Transverse colon (tissue), 4 donors: ENCODE data around the gene PDE2A. TPM values are rescaled to one million over a fixed set of nuclear protein-coding genes. Genes with fewer than 3 reads are reported as not detected.

Source experiments
- DNase-seq: peaks from one replicate; pipeline ENCODE4 v3.0.0-alpha.2; 2019
- H3K27ac ChIP-seq, 4 donors: fragments of 200-600 bp; sonication (generic); 2 replicates each; pipeline ENCODE4 v1.5.1; 2016 to 2018; ENCODE audit warnings: inconsistent platforms in 4 of 4
- H3K27me3 ChIP-seq: fragments of 200-600 bp; sonication (generic); 2 replicates; pipeline ENCODE4 v1.5.1; 2017; ENCODE audit warnings: inconsistent platforms
- H3K36me3 ChIP-seq, 4 donors: fragments of 200-600 bp; sonication (generic); 2 replicates each; pipeline ENCODE4 v1.5.1; 2017 to 2019; ENCODE audit warnings: inconsistent platforms in 4 of 4
- H3K4me1 ChIP-seq, 4 donors: fragments of 200-600 bp; sonication (generic); 2 replicates each; pipeline ENCODE4 v1.5.1; 2017 to 2020; ENCODE audit warnings: inconsistent platforms in 4 of 4
- H3K4me3 ChIP-seq, 4 donors: fragments of 200-600 bp; sonication (generic); 1 replicate in 1 of 4; 2 replicates in 3 of 4; pipeline versions ENCODE4 v1.5.1 to v1.6.1; 2017 to 2019; ENCODE audit warnings: inconsistent platforms in 4 of 4
- H3K9me3 ChIP-seq, 2 donors: fragments of 200-600 bp; sonication (generic); 2 replicates each; pipeline ENCODE4 v1.5.1; 2017 to 2019; ENCODE audit warnings: inconsistent platforms in 2 of 2
- CTCF ChIP-seq, 5 experiments: fragments of 200-600 bp in 3 of 5; fragments of 450-650 bp in 2 of 5; sonication (generic) in 3 of 5; IDR thresholded peaks; 1 replicate in 2 of 5; 2 replicates in 3 of 5; pipeline ENCODE4 v1.5.1; 2016 to 2017; ENCODE audit warnings: antibody characterized with exemption in 5 of 5, inconsistent platforms in 3 of 5, mild to moderate bottlenecking in 2 of 5, moderate library complexity in 1 of 5
- EP300 ChIP-seq: sonication (generic); formaldehyde crosslinking; IDR thresholded peaks from one replicate; pipeline ENCODE4 v1.6.1; 2017; ENCODE audit warnings: antibody characterized with exemption, low read depth
- POLR2A ChIP-seq: fragments of 450-650 bp; IDR thresholded peaks from one replicate; pipeline ENCODE4 v1.6.1; 2016; ENCODE audit warnings: antibody characterized with exemption, mild to moderate bottlenecking, moderate library complexity
- POLR2AphosphoS5 ChIP-seq, 3 donors: sonication (generic); formaldehyde crosslinking; IDR thresholded peaks; one replicate each; pipeline ENCODE4 v1.6.1; 2016; ENCODE audit warnings: antibody characterized with exemption in 3 of 3
- WGBS, 2 donors: methylation state at CpG; one replicate each; pipeline ENCODE4 v1.1.5; 2018; ENCODE audit warnings: low coverage in 1 of 2; 5-methylcytosine and 5-hydroxymethylcytosine counted together
- in situ Hi-C, 4 donors: fragments of 200-750 bp; cut with MboI; loops; one replicate each; pipeline versions ENCODE4 v1.15.0 to v1.15.1; 2017; ENCODE audit warnings: low sequenced_read_pairs in 3 of 4, low pct_ligation_motif_present in 1 of 4, low pct_unique_long_range_greater_than_20kb in 1 of 4
- intact Hi-C: fragments of 100-400 bp; cut with DNase I; formaldehyde crosslinking; loops from one replicate; pipeline ENCODE4 v1.15.1; 2023; ENCODE audit warnings: low total_unique reads
- total RNA-seq, 4 donors: library from RNA; depleted of rRNA; stranded (reverse); fragments of >200 nt; gene quantifications; one replicate each; pipeline ENCODE4 v1.1.0, GENCODE V29; 2016

Gene PDE2A
- total RNA-seq, 4 donors from 2014 or later: 6.6 to 41.9 (median 17.1) TPM

GRCh38 chr11:72652133-72652532 lies 22.1 kb downstream of the PDE2A start:
- H3K4me3 ChIP-seq: no peak overlapping the region
- TF ChIP-seq POLR2A: no peak
- TF ChIP-seq CTCF (IDR thresholded peaks at IDR 0.05): no peak
- no peak for TF ChIP-seq EP300
- TF ChIP-seq POLR2AphosphoS5 (IDR thresholded peaks at IDR 0.05): no peak
- no peaks in the 10 kb centered on the region for H3K36me3 ChIP-seq
- peaks cover 6% of the 10 kb centered on the region for H3K27me3 ChIP-seq
- in situ Hi-C loops (loop anchor here in 3 of 4 donors (25.0 kb wide), 2 partner anchors 165 to 190 kb away; no protein-coding TSS in a partner anchor), intact Hi-C loops (no loop called here)
- H3K4me1 ChIP-seq: no peaks in the 10 kb centered on the region
- no peak overlapping the region for H3K27ac ChIP-seq
- H3K9me3 ChIP-seq: no peaks in the 10 kb centered on the region
- DNase-seq: no peak

GRCh38 chr11:72649215-72649976 lies 24.8 kb downstream of the PDE2A start:
- no peak for TF ChIP-seq EP300
- TF ChIP-seq POLR2A: no peak
- TF ChIP-seq CTCF (IDR thresholded peaks at IDR 0.05): no peak
- no peak for TF ChIP-seq POLR2AphosphoS5 (IDR thresholded peaks at IDR 0.05)
- no peaks in the 10 kb centered on the region for H3K36me3 ChIP-seq
- H3K4me1 ChIP-seq: no peaks in the 10 kb centered on the region
- DNase-seq: no peak
- intact Hi-C loops: loop anchor here (2.0 kb wide), 1 partner anchor 63 kb away; no protein-coding TSS in a partner anchor
- H3K27ac ChIP-seq: no peak overlapping the region
- H3K27me3 ChIP-seq: peaks cover 6% of the 10 kb centered on the region
- H3K9me3 ChIP-seq: no peaks in the 10 kb centered on the region
- 75 to 83% methylated on average over 1 to 5 of the region's 5 CpGs for WGBS, 2 donors
- H3K4me3 ChIP-seq: no peak overlapping the region
- in situ Hi-C loops: loop anchor here (5.0 to 10.0 kb wide), 3 partner anchors 62 to 175 kb away; no protein-coding TSS in a partner anchor

GRCh38 chr11:72648384-72649136 lies 25.7 kb downstream of the PDE2A start:
- H3K36me3 ChIP-seq: no peaks in the 10 kb centered on the region
- in situ Hi-C loops: loop anchor here (5.0 to 10.0 kb wide), 3 partner anchors 61 to 174 kb away; no protein-coding TSS in a partner anchor
- H3K9me3 ChIP-seq: no peaks in the 10 kb centered on the region
- H3K4me1 ChIP-seq: no peaks in the 10 kb centered on the region
- no peak for DNase-seq
- intact Hi-C loops: loop anchor here (2.0 kb wide), 1 partner anchor 62 kb away; no protein-coding TSS in a partner anchor
- TF ChIP-seq CTCF (IDR thresholded peaks at IDR 0.05) (no peak), EP300 (no peak), POLR2A (no peak), POLR2AphosphoS5 (IDR thresholded peaks at IDR 0.05) (no peak)
- H3K27me3 ChIP-seq: peaks cover 6% of the 10 kb centered on the region
- H3K27ac ChIP-seq: no peak overlapping the region
- H3K4me3 ChIP-seq: no peak overlapping the region
- 76 to 90% methylated on average over 2 to 7 of the region's 7 CpGs for WGBS, 2 donors

- Histone ChIP-seq H3K27ac (no peak overlapping the region), H3K4me1 (peaks cover 3 to 7% (median 4%) of the 10 kb centered on the region in 4 donors), H3K36me3 (no peaks in the 10 kb centered on the region), H3K27me3 (peaks cover 6% of the 10 kb centered on the region), H3K4me3 (no peak overlapping the region), H3K9me3 (no peaks in the 10 kb centered on the region)
- TF ChIP-seq EP300 (no peak), POLR2A (no peak), CTCF (IDR thresholded peaks at IDR 0.05) (no peak), POLR2AphosphoS5 (IDR thresholded peaks at IDR 0.05) (no peak)
- 86% methylated on average over 4 of the region's 4 CpGs; no CpG with 5 or more reads in 1 of the 2 donors for WGBS, 2 donors
- DNase-seq: no peak
- intact Hi-C loops (loop anchor here (2.0 kb wide), 1 partner anchor 61 kb away; no protein-coding TSS in a partner anchor), in situ Hi-C loops (loop anchor here (5.0 to 10.0 kb wide), 3 partner anchors 61 to 173 kb away; no protein-coding TSS in a partner anchor)
Observed at GRCh38 chr11:72647882-72648281, 26.3 kb downstream of the PDE2A start.
